ENCODE measurements around the gene SSR4.

Gene SSR4

DNA sequence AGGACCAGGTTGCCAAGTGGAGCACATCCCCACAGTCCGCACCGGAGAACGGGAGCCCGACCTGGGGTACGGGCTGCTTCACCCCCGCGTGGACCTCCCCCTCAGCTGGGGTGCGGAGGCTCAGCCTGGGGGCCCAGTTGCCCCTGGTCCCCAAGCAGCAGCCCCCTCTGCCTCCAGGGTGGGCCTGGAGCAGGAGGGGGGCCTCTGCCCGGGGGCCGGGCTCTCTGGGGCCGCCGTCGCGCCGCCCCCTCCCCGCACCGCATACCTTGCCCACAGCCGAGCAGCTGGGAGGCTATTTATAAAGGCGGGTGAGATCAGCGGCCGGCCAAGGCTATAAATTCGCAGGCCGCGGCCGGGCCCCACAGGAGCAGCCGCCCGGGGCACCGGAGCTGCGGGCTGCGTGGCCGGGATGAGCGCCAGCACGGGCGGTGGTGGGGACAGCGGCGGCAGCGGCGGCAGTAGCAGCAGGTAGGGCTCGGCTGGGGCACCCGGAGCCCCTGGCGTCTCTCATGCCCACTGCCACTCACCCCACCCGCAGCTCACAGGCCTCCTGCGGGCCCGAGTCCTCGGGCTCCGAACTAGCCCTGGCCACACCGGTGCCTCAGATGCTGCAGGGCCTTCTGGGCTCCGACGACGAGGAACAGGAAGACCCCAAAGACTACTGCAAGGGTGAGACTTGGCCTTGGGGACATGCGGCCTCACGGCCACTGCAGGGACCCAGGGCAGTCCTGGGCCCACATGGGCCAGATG, 13.6 kb upstream of the SSR4 start, which contains the start of gene SRPK3:
Gene SRPK3 (plus strand): TSS at position 364 of the 750 bp plus-strand sequence. CDS start 46 bp downstream, at position 410.
- DNase-seq (ENCODE audit: low read depth): peak; percentile 30

DNA sequence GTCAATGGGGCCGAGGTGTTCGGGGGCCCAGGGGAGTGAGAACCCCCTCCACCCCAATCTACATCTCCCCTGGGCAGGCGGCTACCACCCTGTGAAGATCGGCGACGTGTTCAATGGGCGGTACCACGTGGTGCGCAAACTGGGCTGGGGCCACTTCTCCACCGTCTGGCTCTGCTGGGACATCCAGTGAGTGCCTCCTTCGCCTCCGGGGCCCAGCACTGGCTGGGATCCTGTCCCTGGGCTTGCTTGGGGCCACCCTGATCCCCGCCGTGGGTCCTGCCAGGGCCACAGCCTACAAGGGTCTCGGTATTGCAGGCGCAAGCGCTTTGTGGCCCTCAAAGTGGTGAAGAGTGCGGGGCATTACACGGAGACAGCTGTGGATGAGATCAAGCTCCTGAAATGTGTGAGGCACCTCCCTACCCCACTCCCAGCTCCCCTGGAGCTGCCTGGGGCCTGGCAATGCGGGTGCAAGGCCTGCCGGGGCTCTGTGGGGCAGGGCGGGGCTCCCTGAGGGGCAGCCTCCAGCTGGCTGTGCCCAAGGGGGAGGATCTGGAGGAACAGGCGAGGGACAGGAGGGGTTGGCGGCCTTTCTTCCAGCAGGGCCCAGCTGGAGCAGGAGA, 12.9 kb upstream of the SSR4 start:
- no peak for DNase-seq (ENCODE audit: low read depth)

GRCh38 chrX:153782313-153782712, 12.2 kb upstream of the SSR4 start:
- no peak for DNase-seq (ENCODE audit: low read depth)

GRCh38 chrX:153782871-153783270, 11.6 kb upstream of the SSR4 start:
- DNase-seq (ENCODE audit: low read depth): no peak

- no peak for DNase-seq (ENCODE audit: low read depth)
Measured at GRCh38 chrX:153783378-153784013, 11.0 kb upstream of the SSR4 start.

- DNase-seq (ENCODE audit: low read depth): no peak
Measured at GRCh38 chrX:153784325-153784967, 10.0 kb upstream of the SSR4 start.

DNA sequence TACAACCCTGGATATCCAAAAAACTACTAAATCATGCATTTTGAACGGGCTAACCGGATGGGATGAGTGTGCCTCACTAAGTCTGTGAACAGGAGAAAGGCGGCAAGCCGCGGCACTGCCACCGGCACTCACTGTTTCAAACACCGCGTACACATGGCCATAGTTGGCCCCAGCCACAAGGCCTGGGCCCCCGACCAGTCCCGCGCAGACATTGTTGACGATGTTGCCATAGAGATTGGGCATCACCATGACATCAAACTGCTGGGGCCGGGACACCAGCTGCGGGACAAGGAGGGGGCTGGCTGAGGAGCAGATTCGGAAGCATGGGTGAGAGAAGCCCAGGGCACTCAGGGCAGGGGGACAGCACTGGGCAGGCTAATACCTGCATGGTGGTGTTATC, 7.8 kb upstream of the SSR4 start:
- no peak for DNase-seq (ENCODE audit: low read depth)

GRCh38 chrX:153789654-153790053, 4.8 kb upstream of the SSR4 start:
- DNase-seq (ENCODE audit: low read depth): no peak

DNA sequence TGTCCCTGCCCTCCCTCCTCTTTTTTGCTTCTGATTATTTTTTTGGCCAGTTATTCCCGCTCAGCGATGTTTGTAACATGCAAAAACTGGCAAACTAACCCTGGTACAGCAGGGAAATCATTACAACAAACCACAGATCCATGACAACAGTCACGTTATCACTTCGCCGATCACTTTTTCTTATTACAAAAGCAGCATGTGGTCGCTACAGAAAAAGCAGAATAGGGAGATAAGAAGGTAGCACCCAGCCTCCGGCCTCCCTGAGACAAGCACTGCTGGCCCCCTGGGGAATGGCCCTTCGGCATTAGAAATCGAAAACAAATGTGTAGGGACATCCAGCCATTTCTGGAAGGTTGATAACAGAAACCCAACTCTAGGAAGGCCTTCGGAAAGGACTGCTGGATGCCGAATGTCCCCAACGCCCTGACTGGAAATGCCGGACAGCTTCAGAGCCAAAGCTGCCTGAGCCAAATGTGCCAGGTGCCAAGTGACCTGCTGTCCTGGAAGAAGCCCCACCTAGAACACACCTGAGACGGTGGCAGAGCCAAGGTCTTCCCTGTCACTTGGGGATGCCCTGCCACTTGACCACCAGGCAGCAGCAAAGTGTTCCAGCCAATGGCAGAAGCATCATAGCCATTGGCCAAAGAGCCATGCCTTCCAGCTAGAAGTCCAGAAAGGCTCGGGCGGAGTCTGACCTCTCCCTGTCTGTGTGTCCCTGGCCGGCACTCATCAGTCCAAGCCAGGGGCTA, 3.2 kb upstream of the SSR4 start:
- no peak for DNase-seq (ENCODE audit: low read depth)

DNA sequence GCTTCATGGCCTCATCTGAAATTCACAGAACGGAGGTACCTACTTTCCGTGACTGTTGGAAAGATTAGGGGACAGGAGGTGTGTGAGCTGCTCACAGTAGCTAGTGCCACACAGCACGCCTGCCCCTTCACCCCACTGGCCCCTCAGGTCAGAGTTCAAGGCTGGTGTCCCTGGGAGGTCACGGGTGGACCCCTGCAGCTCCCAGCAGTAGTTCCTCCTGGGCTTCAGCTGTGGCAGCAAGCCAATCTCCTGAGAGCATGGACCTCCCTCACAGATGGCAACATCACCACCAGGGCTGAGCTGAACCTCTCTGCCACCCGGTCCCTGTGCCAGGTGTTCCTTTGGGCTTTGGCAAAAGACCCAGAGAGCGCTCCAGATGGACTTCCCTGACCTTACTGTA, 2.1 kb upstream of the SSR4 start:
- no peak for DNase-seq (ENCODE audit: low read depth)

DNA sequence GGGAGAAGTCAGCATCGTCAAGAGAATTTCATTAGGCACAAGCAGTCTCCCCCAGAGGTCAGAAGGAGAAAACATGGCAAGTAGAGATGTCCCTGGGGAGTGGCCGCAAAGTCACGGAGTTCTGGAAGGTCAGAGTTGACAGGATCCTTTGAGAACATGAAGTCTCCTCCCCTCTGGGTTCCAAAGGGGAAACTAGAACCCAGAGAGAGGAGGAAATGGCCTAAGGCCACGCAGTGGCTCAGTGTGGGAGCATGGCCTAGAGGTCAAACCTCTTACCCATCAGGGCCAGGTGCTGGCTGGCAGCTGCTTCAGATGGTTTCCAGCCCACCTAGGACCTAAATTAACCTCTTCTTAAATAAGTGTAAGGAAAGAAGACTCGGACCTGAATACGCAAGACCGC, 1.2 kb upstream of the SSR4 start:
- peak; percentile 32 for DNase-seq (ENCODE audit: low read depth)

DNA sequence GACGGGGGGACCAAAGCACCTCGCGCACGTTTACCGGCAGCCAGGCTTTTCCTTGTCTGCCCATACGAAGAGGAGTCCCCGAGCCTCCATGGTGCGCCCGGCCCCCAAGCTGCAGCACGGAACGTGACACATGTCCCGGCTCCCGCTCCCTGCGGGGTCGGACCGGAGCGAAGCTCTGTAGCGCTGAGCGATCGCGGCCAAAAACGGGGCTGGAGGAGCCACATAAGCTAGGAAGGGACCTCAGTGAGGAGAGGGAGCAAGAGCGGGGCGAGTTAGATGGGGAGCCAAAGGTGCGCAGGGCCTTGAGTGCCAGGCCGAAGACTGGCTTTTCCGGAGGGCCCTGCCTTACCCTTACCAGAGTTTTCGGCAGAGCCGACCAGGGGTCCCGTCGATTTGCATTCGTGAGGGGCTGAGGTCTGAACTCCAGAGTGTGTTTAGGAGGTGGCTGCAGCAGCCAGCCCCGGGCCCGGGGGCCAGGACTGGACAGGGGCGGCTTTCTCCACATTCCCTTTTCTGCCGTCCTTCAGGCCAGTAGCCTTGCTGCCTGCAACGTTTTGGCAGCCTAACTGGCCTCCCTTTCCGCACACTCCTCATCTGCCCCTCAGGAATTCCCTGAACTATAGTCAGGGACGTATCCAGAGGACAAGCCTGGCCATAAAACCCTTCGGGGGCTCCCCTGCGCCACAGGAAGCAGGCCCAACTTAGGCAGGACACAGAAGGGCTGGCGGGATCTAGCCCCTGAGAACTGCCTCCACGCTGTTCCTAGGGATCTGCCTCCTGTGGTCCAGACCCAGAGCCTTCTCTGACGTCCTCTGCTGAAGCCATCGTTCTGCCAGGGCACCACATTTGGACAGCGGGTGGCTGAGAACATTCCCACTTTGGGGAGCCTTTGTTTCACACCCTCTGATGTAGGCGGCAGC, 689 bp downstream of the SSR4 start:
- DNase-seq (ENCODE audit: low read depth): peak; percentile 42

- DNase-seq (ENCODE audit: low read depth): no peak
Measured at GRCh38 chrX:153797415-153798015, 3.0 kb downstream of the SSR4 start.

GRCh38 chrX:153799326-153799725, 4.9 kb downstream of the SSR4 start:
- DNase-seq (ENCODE audit: low read depth): no peak

DNA sequence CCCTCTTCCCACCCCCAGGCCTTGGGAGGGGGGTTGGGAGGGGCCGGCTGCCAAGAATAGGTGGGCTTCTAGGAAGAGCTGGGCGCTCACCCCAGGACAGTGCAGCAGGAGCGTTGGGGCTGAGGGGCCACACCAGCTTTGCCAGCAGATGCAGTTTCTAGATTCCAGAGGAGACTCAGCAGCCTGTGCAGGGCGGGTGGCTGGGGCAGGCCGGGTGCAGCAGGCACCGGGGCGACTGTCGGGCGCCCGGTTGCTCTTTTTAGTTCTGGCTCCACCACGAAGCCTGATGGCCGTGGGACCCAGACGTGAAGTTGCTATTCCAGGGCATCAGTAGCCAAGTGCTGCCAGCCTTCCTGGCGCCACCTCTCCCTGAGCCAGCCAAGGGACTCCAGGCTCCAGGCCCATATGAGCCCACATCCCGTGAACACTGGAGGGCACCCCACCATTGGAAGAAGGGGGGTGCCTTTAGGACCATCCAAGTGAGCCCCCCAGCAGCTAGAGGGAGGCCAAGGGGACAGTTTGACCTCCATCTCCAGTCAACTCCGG, 5.8 kb downstream of the SSR4 start:
- DNase-seq (ENCODE audit: low read depth): no peak

GRCh38 chrX:153800746-153801145, 6.3 kb downstream of the SSR4 start:
- no peak for DNase-seq (ENCODE audit: low read depth)

- DNase-seq (ENCODE audit: low read depth): no peak
Measured at GRCh38 chrX:153801669-153802068, 7.2 kb downstream of the SSR4 start.

DNA sequence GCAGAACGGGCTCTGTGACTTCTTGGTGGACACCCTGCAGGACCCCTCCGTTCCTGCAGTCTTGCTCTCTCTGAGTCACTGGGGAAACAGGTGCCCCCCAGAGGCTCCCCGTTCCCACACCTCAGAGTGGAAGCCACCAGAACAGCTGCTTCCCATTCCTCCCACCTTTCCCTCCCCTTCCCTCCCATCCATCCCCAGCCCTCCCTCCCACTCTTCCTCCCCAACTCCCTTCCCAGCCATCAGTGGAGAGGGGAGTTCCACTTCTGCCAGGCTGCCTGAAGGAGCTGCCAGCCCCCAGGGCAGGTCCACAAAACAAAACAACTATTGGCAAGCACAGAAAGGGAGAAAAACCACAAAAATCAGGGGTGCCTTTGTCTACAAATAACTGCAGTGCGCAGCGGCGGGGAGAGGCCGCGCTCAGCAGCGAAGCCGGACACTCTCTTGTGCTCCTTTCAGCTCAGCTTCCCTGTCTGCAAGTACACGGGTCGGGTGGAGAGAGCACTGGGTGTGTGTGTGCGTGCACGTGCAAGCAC, 8.1 kb downstream of the SSR4 start:
- no peak for DNase-seq (ENCODE audit: low read depth)

- no peak for DNase-seq (ENCODE audit: low read depth)
Measured at GRCh38 chrX:153803211-153804099, 9.0 kb downstream of the SSR4 start.
